Mesendoderm (in vitro differentiated cells): ENCODE results near the gene PTPN2. TPM values are rescaled to one million over a fixed set of nuclear protein-coding genes. Genes with fewer than 3 reads are reported as not detected.
A peak's percentile ranks its signal among the peaks of the same experiment; 100 is the strongest.

Experiments
- DNase-seq: peaks from one replicate; pipeline ENCODE4 v3.0.0; 2013
- H2AK5ac ChIP-seq: 2 replicates; pipeline ENCODE4 v1.6.1; 2013; ENCODE audit warnings: low read length, inconsistent platforms
- H2BK120ac ChIP-seq: 2 replicates; pipeline ENCODE4 v1.6.1; 2013; ENCODE audit warnings: low read depth, mild to moderate bottlenecking, low read length, moderate library complexity, mixed read lengths
- H2BK15ac ChIP-seq: replicated peaks from 2 replicates; pipeline ENCODE4 v1.6.1; 2013; ENCODE audit warnings: low read depth, mild to moderate bottlenecking, moderate library complexity
- H2BK5ac ChIP-seq: 2 replicates; pipeline ENCODE4 v1.6.1; 2013; ENCODE audit warnings: low read length, inconsistent platforms
- H3K18ac ChIP-seq: 2 replicates; pipeline ENCODE4 v1.6.1; 2013; ENCODE audit warnings: mild to moderate bottlenecking, low read length, mixed read lengths
- H3K23ac ChIP-seq: one replicate; pipeline ENCODE4 v1.6.1; 2013; ENCODE audit warnings: low read length
- H3K27ac ChIP-seq: 2 replicates; pipeline ENCODE4 v1.5.1; 2013; ENCODE audit warnings: low read depth, mild to moderate bottlenecking, inconsistent platforms, low read length, moderate library complexity
- H3K27me3 ChIP-seq: 2 replicates; pipeline ENCODE4 v1.6.1; 2013; ENCODE audit warnings: low read length, control low read depth, mild to moderate bottlenecking, inconsistent platforms; ENCODE audit not compliant: insufficient read depth, poor library complexity
- H3K36me3 ChIP-seq: 2 replicates; pipeline ENCODE4 v1.6.1; 2013; ENCODE audit warnings: low read length, inconsistent platforms; ENCODE audit not compliant: control insufficient read depth, insufficient read depth
- H3K4ac ChIP-seq: one replicate; pipeline ENCODE4 v1.6.1; 2013; ENCODE audit warnings: low read depth, mild to moderate bottlenecking, low read length, moderate library complexity
- H3K4me1 ChIP-seq: 2 replicates; pipeline ENCODE4 v1.6.1; 2013; ENCODE audit warnings: low read depth, low read length, inconsistent platforms; ENCODE audit not compliant: control insufficient read depth
- H3K4me2 ChIP-seq: 2 replicates; pipeline ENCODE4 v1.6.1; 2013; ENCODE audit warnings: low read length
- H3K4me3 ChIP-seq: 2 replicates; pipeline ENCODE4 v1.5.1; 2013; ENCODE audit warnings: mild to moderate bottlenecking, low read length
- H3K56ac ChIP-seq: one replicate; pipeline ENCODE4 v1.6.1; 2013; ENCODE audit warnings: low read length
- H3K79me1 ChIP-seq: 2 replicates; pipeline ENCODE4 v1.6.1; 2013; ENCODE audit warnings: low read length, inconsistent platforms
- H3K79me2 ChIP-seq: 2 replicates; pipeline ENCODE4 v1.6.1; 2013; ENCODE audit warnings: mild to moderate bottlenecking, low read length; ENCODE audit not compliant: control insufficient read depth, insufficient read depth
- H3K9ac ChIP-seq: 2 replicates; pipeline ENCODE4 v1.6.1; 2013; ENCODE audit warnings: low read length, inconsistent platforms
- H4K5ac ChIP-seq: one replicate; pipeline ENCODE4 v1.6.1; 2013; ENCODE audit warnings: low read length
- H4K8ac ChIP-seq: one replicate; pipeline ENCODE4 v1.6.1; 2013; ENCODE audit warnings: low read depth, mild to moderate bottlenecking, control low read depth, low read length, moderate library complexity
- WGBS: extraction: QIAGEN DNeasy Blood & Tissue Kit; methylation state at CpG from one replicate; pipeline ENCODE4 v1.1.7; 2013; ENCODE audit warnings: low lambda C conversion rate, missing lambda C conversion rate; ENCODE audit not compliant: insufficient coverage; ENCODE audit errors: extremely low coverage; 5-methylcytosine and 5-hydroxymethylcytosine counted together
- small RNA-seq: library from polyadenylated mRNA; stranded (forward); fragments of <200 nt; extraction: miRNeasy Mini kit (QIAGEN cat#:217004); gene quantifications from one replicate; pipeline ENCODE3, GENCODE V24; 2013; ENCODE audit not compliant: insufficient read depth

The PTPN2 gene

DNA sequence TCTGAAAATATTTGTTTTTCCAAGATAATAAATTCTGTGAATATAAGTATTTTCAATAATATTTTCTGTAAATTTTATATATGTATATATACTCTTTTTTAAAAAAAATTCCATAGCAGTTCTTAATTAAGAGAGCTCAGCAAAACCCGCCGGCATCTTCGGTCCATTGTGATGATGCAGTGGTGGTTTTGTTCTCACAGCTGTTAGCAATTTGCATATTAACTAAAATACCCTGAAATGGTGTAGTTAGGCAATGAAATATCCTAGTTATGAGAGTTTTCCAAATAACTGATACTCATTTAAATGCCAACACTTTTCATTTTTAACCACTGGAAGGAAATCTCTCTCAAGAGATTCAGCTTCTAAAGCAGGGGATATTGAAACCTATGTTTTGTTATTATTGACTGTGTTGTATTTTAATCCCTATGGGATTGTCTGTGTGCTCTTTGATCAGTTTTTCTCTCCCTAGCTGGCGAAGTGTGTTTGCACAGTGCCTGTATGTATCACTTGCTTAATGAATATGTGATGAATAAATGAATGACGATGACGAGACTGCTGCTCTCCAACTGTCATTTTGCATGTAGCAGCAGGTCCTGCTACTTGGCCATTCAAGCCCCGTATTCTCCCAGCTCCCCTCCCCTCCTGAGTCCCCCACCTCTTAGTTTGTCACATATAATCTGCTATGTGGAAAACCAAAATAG, 138.8 kb downstream of the PTPN2 start:
- WGBS: no CpG with 5 or more reads among the region's 7 CpGs

DNA sequence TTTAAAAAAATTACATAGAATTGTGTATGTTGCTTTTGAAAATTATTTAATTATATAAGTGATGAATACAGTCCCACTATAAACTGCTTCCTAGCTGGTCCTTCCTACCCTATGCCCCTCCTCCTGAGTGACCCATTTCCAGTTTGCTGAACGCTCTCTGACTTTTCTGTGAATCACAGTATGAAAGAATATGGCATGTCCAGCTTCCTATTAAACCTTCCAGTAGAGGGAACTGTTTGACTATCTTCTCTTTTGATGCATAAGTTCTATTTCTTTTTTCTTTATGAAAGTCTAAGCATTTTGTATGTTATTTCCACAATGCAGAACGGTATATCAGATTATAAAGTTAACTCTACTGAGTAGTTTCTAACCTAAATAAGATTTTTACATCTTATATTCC, 139.9 kb downstream of the PTPN2 start:
- Histone ChIP-seq H3K9ac (no peak overlapping the region), H3K4me1 (no peaks in the 10 kb centered on the region), H3K79me1 (no peaks in the 10 kb centered on the region), H2BK5ac (no peak overlapping the region), H4K8ac (no peak overlapping the region), H3K4ac (no peak overlapping the region), H3K27ac (no peak overlapping the region), H2BK15ac (no peak overlapping the region), H2AK5ac (no peak overlapping the region), H3K79me2 (no peaks in the 10 kb centered on the region), H2BK120ac (no peak overlapping the region), H3K23ac (no peak overlapping the region), H3K4me3 (no peak overlapping the region), H3K4me2 (no peak overlapping the region), H3K36me3 (no peaks in the 10 kb centered on the region), H3K18ac (no peak overlapping the region), H3K27me3 (no peaks in the 10 kb centered on the region), H4K5ac (no peak overlapping the region), H3K56ac (no peak overlapping the region)
- no CpG with 5 or more reads among the region's 2 CpGs for WGBS
- DNase-seq: peak; percentile 28

More for the DNA sequence above, 138.8 kb downstream of the PTPN2 start:
- no peak overlapping the region for H3K18ac ChIP-seq
- H3K23ac ChIP-seq: no peak overlapping the region
- no peak for DNase-seq
- H4K5ac ChIP-seq: no peak overlapping the region
- H3K79me1 ChIP-seq: no peaks in the 10 kb centered on the region
- no peaks in the 10 kb centered on the region for H3K79me2 ChIP-seq
- H2BK15ac ChIP-seq: no peak overlapping the region
- H3K4me2 ChIP-seq: no peak overlapping the region
- no peak overlapping the region for H4K8ac ChIP-seq
- no peak overlapping the region for H3K4ac ChIP-seq
- no peaks in the 10 kb centered on the region for H3K4me1 ChIP-seq
- H3K56ac ChIP-seq: no peak overlapping the region
- no peak overlapping the region for H3K4me3 ChIP-seq
- H2BK5ac ChIP-seq: no peak overlapping the region
- no peaks in the 10 kb centered on the region for H3K36me3 ChIP-seq
- H2AK5ac ChIP-seq: no peak overlapping the region
- no peak overlapping the region for H3K9ac ChIP-seq
- H2BK120ac ChIP-seq: no peak overlapping the region
- no peaks in the 10 kb centered on the region for H3K27me3 ChIP-seq
- no peak overlapping the region for H3K27ac ChIP-seq

- no peak overlapping the region for H3K56ac ChIP-seq
- H3K36me3 ChIP-seq: no peaks in the 10 kb centered on the region
- H2AK5ac ChIP-seq: no peak overlapping the region
- H3K27me3 ChIP-seq: no peaks in the 10 kb centered on the region
- DNase-seq: no peak
- WGBS: no CpG with 5 or more reads among the region's 5 CpGs
- no peak overlapping the region for H3K23ac ChIP-seq
- H4K8ac ChIP-seq: no peak overlapping the region
- no peak overlapping the region for H2BK5ac ChIP-seq
- H2BK120ac ChIP-seq: no peak overlapping the region
- H3K4ac ChIP-seq: no peak overlapping the region
- no peak overlapping the region for H4K5ac ChIP-seq
- no peaks in the 10 kb centered on the region for H3K4me1 ChIP-seq
- no peaks in the 10 kb centered on the region for H3K79me2 ChIP-seq
- H3K18ac ChIP-seq: no peak overlapping the region
- H3K9ac ChIP-seq: no peak overlapping the region
- no peak overlapping the region for H3K27ac ChIP-seq
- H2BK15ac ChIP-seq: no peak overlapping the region
- H3K4me2 ChIP-seq: no peak overlapping the region
- no peaks in the 10 kb centered on the region for H3K79me1 ChIP-seq
- H3K4me3 ChIP-seq: no peak overlapping the region
Observed at GRCh38 chr18:12742453-12742852, 141.6 kb downstream of the PTPN2 start.

Small RNA genes within 50 kb of the gene (small RNA-seq; reads per million reads assigned to genes)
- gene RF00019: not detected
